T-cell (primary cell): ENCODE results near the gene ATRNL1. TPM values are rescaled to one million over a fixed set of nuclear protein-coding genes. Genes with fewer than 3 reads are reported as not detected.
"Not testable (repeated sequence)": the region's sequence is repeated elsewhere in the genome, so short reads cannot be mapped to it uniquely, and the experiment has no call there.

Source experiments
- ATAC-seq, 4 experiments: fragments of 200-7000 bp in 3 of 4; fragments of 150-1000 bp in 1 of 4; cut with Tn5 transposase; replicated peaks in 1 of 4; 1 replicate in 3 of 4; 2 replicates in 1 of 4; pipeline ENCODE4 v1.10.0; 2021; ENCODE audit warnings: moderate library complexity in 3 of 4, mild to moderate bottlenecking in 2 of 4, moderate number of reproducible peaks in 1 of 4
- CTCF ChIA-PET, 2 donors: fragments of 300-600 bp; sonication (Branson Sonifier 250); formaldehyde crosslinking; loops; one replicate each; lab custom pipeline; 2022; ENCODE audit warnings: antibody characterized with exemption in 2 of 2; lab: Charles Lee
- POLR2A ChIA-PET, 2 donors: fragments of 300-600 bp; sonication (Branson Sonifier 250); formaldehyde crosslinking; loops; one replicate each; lab custom pipeline; 2022; ENCODE audit warnings: antibody characterized with exemption in 2 of 2; lab: Charles Lee
- DNase-seq, 35 experiments: peaks; one replicate each; pipeline versions ENCODE4 v3.0.0 to v3.0.0-alpha.2; 2013 to 2023
- H3K27ac ChIP-seq: one replicate; pipeline ENCODE4 v1.5.1; 2013; ENCODE audit warnings: low read length
- H3K27me3 ChIP-seq, 2 experiments: replicated peaks in 1 of 2; 1 replicate in 1 of 2; 2 replicates in 1 of 2; pipeline versions ENCODE4 v1.6.1 to v1.7.0; 2013; ENCODE audit warnings: low read length in 1 of 2, mixed read lengths in 1 of 2; ENCODE audit not compliant: control insufficient read depth in 2 of 2, insufficient read depth in 2 of 2; ENCODE audit errors: extremely low read depth in 1 of 2
- H3K36me3 ChIP-seq, 2 donors: 1 replicate in 1 of 2; 2 replicates in 1 of 2; pipeline versions ENCODE4 v1.6.1 to v1.7.0; 2013; ENCODE audit warnings: low read length in 1 of 2; ENCODE audit not compliant: control insufficient read depth in 2 of 2, insufficient read depth in 1 of 2; ENCODE audit errors: extremely low read depth in 1 of 2
- H3K4me1 ChIP-seq, 2 experiments: 1 replicate in 1 of 2; 2 replicates in 1 of 2; pipeline versions ENCODE4 v1.6.1 to v1.7.0; 2013; ENCODE audit warnings: low read length in 2 of 2, mixed read lengths in 1 of 2; ENCODE audit not compliant: insufficient read depth in 2 of 2, control insufficient read depth in 1 of 2; ENCODE audit errors: extremely low read depth in 1 of 2
- H3K4me3 ChIP-seq, 2 donors: 1 replicate in 1 of 2; 2 replicates in 1 of 2; pipeline versions ENCODE4 v1.5.1 to v1.7.0; 2013; ENCODE audit warnings: mild to moderate bottlenecking in 2 of 2, low read length in 1 of 2, moderate library complexity in 1 of 2; ENCODE audit not compliant: control insufficient read depth in 1 of 2; ENCODE audit errors: extremely low read depth in 1 of 2
- H3K9me3 ChIP-seq: 2 replicates; pipeline ENCODE4 v1.7.0; 2013
- H3K27ac Mint-ChIP-seq, 2 donors: one replicate each; pipeline ENCODE4 v1.8.0; 2020 to 2021; ENCODE audit warnings: mild to moderate bottlenecking in 2 of 2, mixed read lengths in 2 of 2
- H3K27me3 Mint-ChIP-seq, 2 donors: one replicate each; pipeline ENCODE4 v1.8.0; 2021 to 2022; ENCODE audit warnings: mixed read lengths in 2 of 2
- H3K36me3 Mint-ChIP-seq: one replicate; pipeline ENCODE4 v1.8.0; 2021; ENCODE audit warnings: mixed read lengths
- H3K4me1 Mint-ChIP-seq, 3 donors: one replicate each; pipeline ENCODE4 v1.8.0; 2020 to 2022; ENCODE audit warnings: mixed read lengths in 3 of 3, mild to moderate bottlenecking in 1 of 3
- H3K4me3 Mint-ChIP-seq, 3 donors: one replicate each; pipeline ENCODE4 v1.8.0; 2020 to 2022; ENCODE audit warnings: mild to moderate bottlenecking in 3 of 3, mixed read lengths in 3 of 3, moderate library complexity in 3 of 3
- H3K9me3 Mint-ChIP-seq, 3 donors: one replicate each; pipeline ENCODE4 v1.8.0; 2020 to 2022; ENCODE audit warnings: mixed read lengths in 3 of 3
- WGBS: methylation state at CpG from one replicate; pipeline ENCODE4 v1.1.5; 2013; ENCODE audit warnings: missing lambda C conversion rate; ENCODE audit not compliant: insufficient coverage; 5-methylcytosine and 5-hydroxymethylcytosine counted together
- total RNA-seq, 35 experiments: library from RNA in 6 of 35; stranded (reverse) in 6 of 35; fragments of 120-200 nt in 1 of 35; gene quantifications; one replicate each; pipeline versions ENCODE4 v1.2.1 to v1.2.4 and lab custom pipeline; 2013 to 2026

Gene ATRNL1
- total RNA-seq, 5 donors from 2014 or later (not counting 1 experiment from before 2014, with no cell fraction given): 0.18 to 0.35 (median 0.20) TPM; not detected in 2

- H3K9me3 ChIP-seq: no peaks in the 10 kb centered on the region
- DNase-seq (no peak), ATAC-seq (no peak)
- POLR2A ChIA-PET: no interaction called here
- H3K27ac Mint-ChIP-seq: no peak overlapping the region
- H3K4me3 Mint-ChIP-seq: peak overlapping the region; percentile 45 to 74 (median 69)
- no peaks in the 10 kb centered on the region for H3K9me3 Mint-ChIP-seq
- no peaks in the 10 kb centered on the region for H3K36me3 Mint-ChIP-seq
- H3K4me3 ChIP-seq: no peak overlapping the region
- H3K4me1 Mint-ChIP-seq: peaks cover 11 to 19% (median 14%) of the 10 kb centered on the region in 3 donors
- H3K27me3 Mint-ChIP-seq: peaks cover 42 to 46% of the 10 kb centered on the region in 2 donors
- no peak overlapping the region for H3K27ac ChIP-seq
- CTCF ChIA-PET: interaction anchor here in 1 of 2 donors (0.6 kb wide), 1 partner anchor 27 kb away, joined by 3 read pairs; no protein-coding TSS in a partner anchor
- no peaks in the 10 kb centered on the region for H3K36me3 ChIP-seq
- peaks cover 10 to 20% of the 10 kb centered on the region in 2 experiments for H3K27me3 ChIP-seq
- peaks cover 0 to 8% of the 10 kb centered on the region in 2 experiments for H3K4me1 ChIP-seq
- WGBS: 49% methylated on average over 10 of the region's 12 CpGs
Observed at GRCh38 chr10:115094416-115095140, 1.4 kb downstream of the ATRNL1 start.

GRCh38 chr10:115095758-115096157 is 2.6 kb downstream of the ATRNL1 start:
- ChIA-PET CTCF (no interaction called here), POLR2A (no interaction called here)
- Mint-ChIP-seq H3K27me3 (peaks cover 42 to 43% of the 10 kb centered on the region in 2 donors), H3K4me1 (peaks cover 11 to 19% (median 14%) of the 10 kb centered on the region in 3 donors), H3K9me3 (no peaks in the 10 kb centered on the region), H3K27ac (no peak overlapping the region), H3K4me3 (no peak overlapping the region), H3K36me3 (no peaks in the 10 kb centered on the region)
- Histone ChIP-seq H3K9me3 (no peaks in the 10 kb centered on the region), H3K4me3 (no peak overlapping the region), H3K4me1 (peaks cover 0 to 8% of the 10 kb centered on the region in 2 experiments), H3K36me3 (no peaks in the 10 kb centered on the region), H3K27ac (no peak overlapping the region), H3K27me3 (peaks cover 10 to 20% of the 10 kb centered on the region in 2 experiments)
- DNase-seq (no peak), ATAC-seq (no peak)
- no CpG with 5 or more reads among the region's 2 CpGs for WGBS

- peaks cover 4% of the 10 kb centered on the region for H3K36me3 Mint-ChIP-seq
- ATAC-seq (no peak), DNase-seq (no peak)
- H3K27ac ChIP-seq: no peak overlapping the region
- CTCF ChIA-PET: no interaction called here
- no peak overlapping the region for H3K4me3 ChIP-seq
- no CpG with 5 or more reads among the region's 1 CpG for WGBS
- H3K4me1 ChIP-seq: no peaks in the 10 kb centered on the region
- H3K27me3 Mint-ChIP-seq: peaks cover 19 to 24% of the 10 kb centered on the region in 2 donors
- H3K27ac Mint-ChIP-seq: no peak overlapping the region
- H3K27me3 ChIP-seq: peaks cover 0 to 13% of the 10 kb centered on the region in 2 experiments
- H3K9me3 ChIP-seq: no peaks in the 10 kb centered on the region
- no peaks in the 10 kb centered on the region for H3K4me1 Mint-ChIP-seq
- peaks cover 9 to 21% (median 18%) of the 10 kb centered on the region in 3 donors for H3K9me3 Mint-ChIP-seq
- no peak overlapping the region for H3K4me3 Mint-ChIP-seq
- no peaks in the 10 kb centered on the region for H3K36me3 ChIP-seq
- POLR2A ChIA-PET: no interaction called here
Observed at GRCh38 chr10:115103700-115104099, 10.5 kb downstream of the ATRNL1 start.

DNA sequence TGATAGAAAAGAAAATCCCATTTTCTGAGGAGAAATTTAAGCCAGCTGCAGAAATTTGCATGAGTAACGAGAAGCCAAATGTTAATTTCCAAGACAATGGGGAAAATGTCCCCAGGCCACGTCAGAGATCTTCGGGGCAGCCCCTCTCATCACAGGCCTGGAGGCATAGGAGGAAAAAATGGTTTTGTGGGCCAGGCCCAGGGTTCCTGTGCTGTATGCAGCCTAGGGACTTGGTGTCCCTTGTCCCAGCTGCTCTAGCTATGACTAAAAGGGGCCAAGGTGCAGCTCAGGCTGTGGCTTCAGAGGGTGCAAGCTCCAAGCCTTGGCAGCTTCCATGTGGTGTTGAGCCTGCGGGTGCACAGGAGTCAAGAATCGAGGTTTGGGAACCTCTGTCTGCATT is 12.2 kb downstream of the ATRNL1 start:
- DNase-seq, CTCF ChIA-PET, H3K4me1 Mint-ChIP-seq, H3K36me3 ChIP-seq, H3K4me1 ChIP-seq, H3K36me3 Mint-ChIP-seq, ATAC-seq, H3K9me3 ChIP-seq, H3K4me3 ChIP-seq, H3K27ac ChIP-seq, H3K4me3 Mint-ChIP-seq, H3K27ac Mint-ChIP-seq: not testable (repeated sequence)
- peaks cover 19 to 25% of the 10 kb centered on the region in 2 donors for H3K27me3 Mint-ChIP-seq
- POLR2A ChIA-PET: interaction anchor here in 1 of 2 donors (0.6 kb wide), 1 partner anchor 1353 kb away, joined by 6 read pairs; no protein-coding TSS in a partner anchor
- 82% methylated on average over 4 of the region's 5 CpGs for WGBS
- peaks cover 0 to 13% of the 10 kb centered on the region in 2 experiments for H3K27me3 ChIP-seq
- H3K9me3 Mint-ChIP-seq: peaks cover 9 to 21% (median 18%) of the 10 kb centered on the region in 3 donors

DNA sequence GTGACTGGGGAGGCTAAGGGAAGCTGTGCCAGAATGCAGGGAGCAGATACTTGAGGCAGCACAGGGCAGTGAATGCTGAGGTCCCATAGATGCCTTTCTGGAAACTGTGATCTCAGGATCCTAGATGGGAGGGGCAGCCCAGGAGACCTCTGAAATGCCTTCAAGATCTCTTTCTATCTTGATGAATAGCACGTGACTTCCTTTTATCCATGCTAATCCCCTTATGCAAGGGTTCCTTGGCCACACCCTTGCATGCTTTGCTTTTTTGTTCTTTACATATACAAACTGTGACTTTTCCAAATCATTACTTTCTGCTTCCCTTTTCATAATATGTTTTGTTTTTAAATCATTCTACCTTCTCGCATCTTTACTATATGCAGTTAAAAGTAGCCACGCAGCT is 14.7 kb downstream of the ATRNL1 start:
- Histone ChIP-seq H3K27me3 (peaks cover 0 to 13% of the 10 kb centered on the region in 2 experiments), H3K27ac (no peak overlapping the region), H3K4me3 (no peak overlapping the region), H3K36me3 (no peaks in the 10 kb centered on the region), H3K4me1 (no peaks in the 10 kb centered on the region), H3K9me3 (no peaks in the 10 kb centered on the region)
- no peak for ATAC-seq
- Mint-ChIP-seq H3K4me1 (no peaks in the 10 kb centered on the region), H3K36me3 (peaks cover 4% of the 10 kb centered on the region), H3K9me3 (peaks cover 12 to 21% (median 15%) of the 10 kb centered on the region in 3 donors), H3K27me3 (peaks cover 22 to 29% of the 10 kb centered on the region in 2 donors), H3K4me3 (no peak overlapping the region), H3K27ac (no peak overlapping the region)
- ChIA-PET CTCF (no interaction called here), POLR2A (no interaction called here)
- DNase-seq: no peak
- WGBS: no CpG with 5 or more reads among the region's 3 CpGs

GRCh38 chr10:115117301-115117700 is 24.1 kb downstream of the ATRNL1 start:
- Histone ChIP-seq H3K4me1 (no peaks in the 10 kb centered on the region), H3K4me3 (no peak overlapping the region), H3K27me3 (peaks cover 0 to 2% of the 10 kb centered on the region in 2 experiments), H3K9me3 (no peaks in the 10 kb centered on the region), H3K36me3 (no peaks in the 10 kb centered on the region), H3K27ac (no peak overlapping the region)
- Mint-ChIP-seq H3K4me1 (no peaks in the 10 kb centered on the region), H3K36me3 (no peaks in the 10 kb centered on the region), H3K27ac (no peak overlapping the region), H3K9me3 (peaks cover 0 to 4% (median 0%) of the 10 kb centered on the region in 3 donors), H3K27me3 (peaks cover 5 to 11% of the 10 kb centered on the region in 2 donors), H3K4me3 (no peak overlapping the region)
- DNase-seq (no peak), ATAC-seq (no peak)
- ChIA-PET POLR2A (no interaction called here), CTCF (interaction anchor here in 1 of 2 donors (1.1 kb wide), 1 partner anchor 13 kb away, joined by 3 read pairs; no protein-coding TSS in a partner anchor)
- 83% methylated on average over 1 of the region's 3 CpGs for WGBS
